Frontal cortex (tissue), 4 donors: ENCODE data around the gene C3AR1. TPM values are rescaled to one million over a fixed set of nuclear protein-coding genes. Genes with fewer than 3 reads are reported as not detected.
A peak's percentile ranks its signal among the peaks of the same experiment; 100 is the strongest.

Experiments used
- DNase-seq, 2 donors: peaks; one replicate each; pipeline ENCODE4 v3.0.0; 2012; ENCODE audit warnings: low spot score in 2 of 2
- FAIRE-seq: peaks from 2 replicates; lab custom pipeline; 2012; peaks lifted over from hg19 to GRCh38; lab: Jason Lieb, UNC
- total RNA-seq: library from RNA; depleted of rRNA; stranded (reverse); fragments of >200 nt; gene quantifications from one replicate; pipeline ENCODE4 v1.2.3, GENCODE V29; 2014
- donor health status: control.
- donor health status: control.
- donor health status: control.

The C3AR1 gene
- total RNA-seq, 1 donor from 2014 or later = 1.6 TPM

- DNase-seq (no peak), FAIRE-seq (no peak)
Observed at GRCh38 chr12:8064131-8064530, 2.0 kb downstream of the C3AR1 start.

DNA sequence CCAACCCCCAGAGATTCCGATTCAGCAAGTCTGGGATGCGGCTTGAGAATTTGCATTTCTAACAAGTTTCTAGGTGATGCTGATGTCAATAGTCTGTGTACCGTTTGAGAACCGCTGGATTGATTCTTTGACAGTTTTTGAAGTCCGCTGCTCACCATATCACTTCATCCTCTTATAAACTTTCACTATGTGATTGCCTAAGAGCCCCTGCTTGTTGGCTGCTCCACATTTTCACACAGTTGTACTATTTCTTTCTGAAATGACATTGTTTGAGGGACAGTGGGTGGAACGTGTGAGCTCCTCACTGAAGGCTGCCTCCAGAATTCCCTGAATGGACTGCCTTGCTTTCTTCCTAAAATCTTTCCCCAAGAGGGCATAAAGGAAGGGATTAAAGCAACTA lies 7.7 kb downstream of the C3AR1 start:
- no peak for FAIRE-seq

DNA sequence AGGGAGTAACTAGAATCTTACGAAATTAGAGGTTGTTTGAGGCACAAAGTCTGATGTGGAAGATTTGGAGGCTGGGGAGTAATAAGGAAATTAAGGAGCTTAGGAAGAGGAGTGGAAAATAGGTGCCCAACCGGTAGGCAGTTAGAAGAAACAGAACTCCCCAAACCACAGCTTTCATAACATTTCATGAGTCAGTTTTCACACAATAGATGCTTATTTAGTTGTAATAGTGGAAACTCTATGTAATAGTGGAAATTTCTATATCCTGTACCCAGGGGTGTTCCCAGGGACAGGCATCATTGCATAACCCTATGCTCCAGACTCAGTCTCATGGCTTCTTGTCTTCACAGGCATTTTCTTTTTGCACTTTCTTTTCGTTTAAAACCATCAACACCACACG lies 8.3 kb downstream of the C3AR1 start:
- DNase-seq (no peak), FAIRE-seq (no peak)

More for the DNA sequence above, 7.7 kb downstream of the C3AR1 start:
- no peak for DNase-seq

GRCh38 chr12:8057306-8057705 lies 8.9 kb downstream of the C3AR1 start:
- no peak for FAIRE-seq
- DNase-seq = no peak

GRCh38 chr12:8054816-8055215 lies 11.3 kb downstream of the C3AR1 start:
- DNase-seq = no peak
- no peak for FAIRE-seq

DNA sequence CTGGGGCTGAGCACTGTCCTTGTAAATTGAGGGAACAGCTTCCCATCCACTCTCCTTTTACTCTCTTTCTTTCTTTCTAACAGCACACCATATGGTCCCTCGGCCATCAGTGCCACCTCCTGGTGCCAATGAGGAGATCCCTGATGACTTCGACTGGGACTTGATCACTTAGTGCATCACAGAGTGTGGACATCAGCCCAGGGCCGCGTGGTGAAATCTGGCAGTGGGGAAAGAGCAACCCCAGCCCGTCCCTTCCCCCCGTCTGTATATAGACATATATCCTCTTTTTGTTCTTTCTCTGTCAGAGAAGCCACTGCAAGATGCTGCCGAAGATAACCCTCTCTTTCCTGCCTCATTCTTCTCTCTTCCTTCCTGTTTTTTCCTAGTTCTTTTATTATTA lies 13.5 kb downstream of the C3AR1 start:
- FAIRE-seq = no peak
- DNase-seq = no peak

DNA sequence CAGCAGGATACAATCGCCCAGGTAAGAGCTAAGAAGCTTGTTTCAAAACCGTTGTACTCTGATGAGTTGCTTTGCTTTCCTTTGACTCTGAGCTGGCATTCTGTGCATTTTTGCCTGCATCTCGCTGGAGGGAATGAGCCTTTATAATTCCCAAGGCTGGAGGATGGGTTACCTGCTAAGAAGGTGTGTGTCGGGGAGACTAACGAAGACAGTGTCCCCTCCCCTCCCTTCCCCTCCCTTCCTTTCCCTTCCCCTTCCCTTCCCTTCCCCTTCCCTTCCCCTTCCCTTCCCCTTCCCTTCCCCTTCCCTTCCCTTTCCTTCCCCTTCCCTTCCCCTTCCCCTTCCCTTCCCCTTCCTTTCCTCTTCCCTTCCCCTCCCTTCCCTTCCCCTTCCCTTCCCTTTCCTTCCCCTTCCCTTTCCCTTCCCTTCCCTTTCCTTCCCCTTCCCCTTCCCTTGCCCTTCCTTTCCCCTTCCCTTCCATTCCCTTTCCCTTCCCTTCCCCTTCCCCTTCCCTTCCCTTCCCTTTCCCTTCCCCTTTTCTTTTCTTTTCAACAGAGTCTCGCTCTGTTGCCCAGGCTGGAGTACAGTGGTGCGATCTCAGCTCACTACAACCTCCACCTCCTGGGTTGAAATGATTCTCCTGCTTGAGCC lies 15.4 kb downstream of the C3AR1 start:
- FAIRE-seq = no peak
- DNase-seq = no peak

DNA sequence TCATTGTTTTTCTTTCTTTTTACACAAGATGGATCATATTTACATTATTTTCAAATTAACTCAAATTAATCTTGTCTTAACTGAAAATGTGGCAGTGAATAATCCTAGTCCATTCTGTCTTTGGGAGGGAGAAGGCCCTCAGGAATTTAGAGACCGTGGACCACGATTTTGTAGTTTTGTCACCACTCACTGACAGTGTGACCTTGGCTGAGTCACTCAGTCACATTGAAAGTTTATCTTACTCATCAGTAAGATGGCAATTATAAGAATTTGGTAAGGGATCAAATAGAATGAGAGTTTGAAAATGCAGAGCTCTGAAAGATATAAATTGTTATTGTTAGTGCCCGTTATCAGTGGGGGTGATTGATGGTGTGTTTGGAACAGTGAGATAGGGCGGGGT lies 17.3 kb downstream of the C3AR1 start:
- FAIRE-seq (no peak), DNase-seq (no peak)

DNA sequence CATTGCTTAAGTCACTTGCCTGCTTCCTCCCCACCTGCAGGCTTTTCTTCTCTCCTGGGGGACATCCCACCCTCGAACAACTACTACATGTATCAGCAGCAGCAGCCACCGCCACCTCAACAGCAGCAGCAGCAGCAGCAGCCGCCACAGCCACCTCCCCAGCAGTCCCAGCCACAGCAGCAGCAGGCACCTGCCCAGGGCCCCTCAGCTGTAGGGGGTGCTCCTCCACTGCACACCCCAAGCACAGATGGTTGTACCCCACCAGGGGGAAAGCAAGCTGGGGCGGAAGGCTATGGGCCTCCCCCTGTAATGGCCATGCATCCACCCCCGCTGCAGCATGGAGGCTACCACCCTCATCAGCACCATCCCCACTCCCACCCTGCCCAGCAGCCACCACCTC lies 18.3 kb downstream of the C3AR1 start:
- DNase-seq (no peak), FAIRE-seq (no peak)

DNA sequence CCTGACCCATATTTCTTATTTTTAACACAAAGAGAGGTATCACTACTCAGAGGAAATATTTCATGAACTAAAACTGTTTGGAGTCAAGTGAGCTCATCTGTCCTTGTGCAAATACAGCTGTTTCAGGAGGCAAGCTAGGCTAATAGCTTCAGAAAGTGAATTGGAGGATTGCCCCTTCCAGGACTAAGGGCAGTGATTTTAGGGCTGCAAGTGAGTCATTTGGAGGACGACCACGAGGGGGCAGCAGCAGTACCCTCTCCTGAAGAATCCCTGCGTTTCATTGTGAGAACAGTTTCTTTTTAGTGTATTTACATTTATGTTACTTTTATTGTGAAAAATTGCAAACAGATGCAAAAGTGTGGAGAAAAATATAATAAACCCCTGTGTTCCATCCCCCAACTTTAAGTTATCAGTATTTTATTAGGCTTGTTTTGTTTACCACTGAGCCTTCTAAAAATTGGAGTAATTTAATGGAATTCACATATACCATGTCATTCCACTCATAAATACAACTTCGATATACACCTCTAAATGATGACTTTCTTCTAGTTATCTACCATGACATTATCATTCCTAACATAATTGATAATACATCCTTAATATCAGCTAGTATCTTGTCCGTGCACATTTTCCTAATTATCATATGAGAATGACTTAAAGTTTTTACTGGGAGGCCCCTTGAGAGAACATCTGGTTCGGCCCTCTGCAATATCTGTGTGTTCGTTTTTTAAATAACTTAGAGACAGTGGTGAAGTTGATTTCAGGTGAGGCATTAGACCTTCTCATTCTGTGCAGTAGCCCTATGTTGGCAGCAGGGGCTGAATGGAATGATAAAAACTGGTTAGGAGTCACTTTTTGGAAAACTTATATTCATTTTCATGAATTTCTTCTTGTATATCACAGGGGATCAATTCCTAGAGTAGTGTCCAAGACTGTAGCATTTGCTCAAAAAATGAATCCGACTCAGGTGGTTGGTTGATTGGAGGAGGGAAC lies 19.9 kb downstream of the C3AR1 start:
- FAIRE-seq (peak; percentile 33), DNase-seq (peak; percentile 57 to 78)

- DNase-seq = no peak
- FAIRE-seq = no peak
Observed at GRCh38 chr12:8040791-8041190, 25.4 kb downstream of the C3AR1 start.

DNA sequence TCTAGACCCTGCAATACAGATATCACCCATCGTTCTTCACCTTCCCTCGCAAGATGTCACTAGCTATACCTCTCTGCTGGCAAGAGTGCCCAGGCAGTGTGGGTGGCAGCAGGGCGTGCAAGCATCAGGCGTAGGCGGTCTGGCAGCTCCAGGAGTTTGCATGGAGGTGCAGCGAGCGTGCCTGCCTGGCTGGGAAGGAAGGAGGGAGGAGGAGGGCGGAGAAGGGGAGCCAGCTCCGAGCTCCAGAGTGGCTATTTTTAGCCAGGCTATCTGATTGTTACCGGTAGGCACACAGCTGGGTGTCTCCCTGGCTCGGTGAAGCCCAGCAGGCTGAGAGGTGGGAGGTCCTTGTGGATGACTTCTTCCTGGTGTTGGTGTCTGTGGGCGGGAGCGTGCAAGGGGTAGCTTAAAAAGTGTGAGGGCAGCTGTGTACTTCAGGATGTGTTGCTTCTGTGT lies 27.5 kb downstream of the C3AR1 start:
- DNase-seq (peak in 1 of 2 donors; percentile 60), FAIRE-seq (no peak)

- no peak for FAIRE-seq
Observed at GRCh38 chr12:8037947-8038346, 28.2 kb downstream of the C3AR1 start.

DNA sequence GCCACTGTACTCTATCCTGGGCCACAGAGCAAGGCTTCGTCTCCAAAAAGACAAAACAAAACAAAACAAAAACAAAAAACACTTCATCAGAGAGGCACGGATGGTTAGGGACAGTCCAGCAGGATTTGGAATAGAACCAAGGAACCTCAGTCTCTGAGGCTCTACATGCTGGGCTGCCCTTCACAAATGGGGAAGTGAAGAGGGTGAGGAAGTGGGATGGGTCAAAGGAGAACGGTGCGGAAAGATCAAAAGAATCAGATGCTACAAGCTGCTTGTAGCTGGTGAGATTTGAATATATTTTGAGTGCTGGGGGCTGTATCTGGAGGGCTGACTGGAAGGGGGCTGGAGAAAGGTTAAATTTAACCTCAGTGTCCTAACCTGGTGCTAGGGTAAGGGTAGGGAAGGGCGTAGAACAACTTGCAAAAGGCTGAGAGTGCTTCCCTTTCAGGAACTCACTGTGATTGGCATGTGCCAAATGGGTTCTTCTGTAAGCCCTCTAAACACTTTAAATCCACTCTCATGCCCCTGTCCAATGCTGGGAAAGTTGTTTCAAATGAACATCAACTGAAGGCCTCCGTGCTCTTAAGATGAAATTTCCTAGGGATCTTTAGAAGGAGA lies 29.0 kb downstream of the C3AR1 start:
- no peak for FAIRE-seq
- no peak for DNase-seq

More at GRCh38 chr12:8037947-8038346, 28.2 kb downstream of the C3AR1 start:
- no peak for DNase-seq

- DNase-seq = no peak
- FAIRE-seq = no peak
Observed at GRCh38 chr12:8036346-8036745, 29.8 kb downstream of the C3AR1 start.

GRCh38 chr12:8035440-8036010 lies 30.6 kb downstream of the C3AR1 start:
- FAIRE-seq (no peak), DNase-seq (no peak)

- no peak for DNase-seq
- FAIRE-seq = no peak
Observed at GRCh38 chr12:8034802-8035201, 31.4 kb downstream of the C3AR1 start.

DNA sequence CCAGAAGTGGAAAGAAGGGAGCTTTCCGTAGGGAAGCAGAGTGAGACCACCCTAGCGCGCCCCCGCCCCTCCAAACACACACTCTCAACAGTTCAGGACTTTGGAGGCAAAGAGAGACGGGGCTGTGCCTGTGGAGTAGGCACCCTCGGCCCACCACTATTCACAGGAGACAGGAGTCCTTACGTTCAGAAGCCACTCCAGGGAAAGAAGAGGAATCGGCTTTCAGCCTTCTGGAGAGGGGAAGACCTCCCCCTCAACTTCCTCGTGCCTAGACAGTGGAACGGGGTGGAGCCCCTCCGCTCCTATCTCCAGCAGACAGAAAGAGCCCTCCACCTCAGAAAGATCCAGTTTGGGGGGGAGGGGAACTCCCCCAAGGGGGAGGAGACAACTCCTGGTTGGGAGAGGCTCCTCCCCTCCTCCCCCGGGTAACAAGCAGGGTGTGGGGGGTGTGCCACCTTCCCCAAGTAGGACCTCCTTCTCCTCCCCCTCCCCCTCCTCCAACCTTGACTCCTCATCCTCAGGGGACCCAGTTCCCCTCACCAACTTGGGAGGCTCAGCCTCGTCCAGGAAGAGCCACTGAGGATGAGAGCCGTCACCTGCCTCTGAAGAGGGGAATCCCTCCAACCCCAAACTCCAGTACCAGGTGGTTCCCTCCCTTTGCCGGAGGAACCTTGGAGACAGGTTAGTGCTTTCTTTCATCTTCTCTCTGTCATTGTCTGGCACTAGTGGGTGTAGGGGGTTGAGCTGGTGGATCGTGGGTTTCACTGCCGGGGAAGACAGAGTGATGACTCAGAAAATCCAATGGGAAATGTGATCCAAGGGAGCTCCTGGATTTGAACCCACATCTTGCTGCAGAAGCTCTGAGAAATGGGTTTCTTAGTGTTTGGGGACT lies 32.8 kb downstream of the C3AR1 start:
- FAIRE-seq (no peak), DNase-seq (peak; percentile 66 to 77)
